ENCODE results near the gene RUNX1.
A peak's percentile ranks its signal among the peaks of the same experiment; 100 is the strongest.

RUNX1 gene

GRCh38 chr21:34977333-34977732, 71.8 kb downstream of the RUNX1 start:
- no peak for DNase-seq (ENCODE audit: low read depth)
- H3K4me3 ChIP-seq (ENCODE audit: low read depth, low read length) = no peak overlapping the region
- TF ChIP-seq CTCF (IDR thresholded peaks at IDR 0.05; ENCODE audit: low read depth, low read length, missing control alignments) = no peak

GRCh38 chr21:34974162-34974981, 74.7 kb downstream of the RUNX1 start:
- TF ChIP-seq CTCF (IDR thresholded peaks at IDR 0.05; ENCODE audit: low read depth, low read length, missing control alignments) = no peak
- DNase-seq (ENCODE audit: low read depth) = peak; percentile 81
- H3K4me3 ChIP-seq (ENCODE audit: low read depth, low read length) = no peak overlapping the region

GRCh38 chr21:34973685-34974084, 75.4 kb downstream of the RUNX1 start:
- no peak for TF ChIP-seq CTCF (IDR thresholded peaks at IDR 0.05; ENCODE audit: low read depth, low read length, missing control alignments)
- DNase-seq (ENCODE audit: low read depth) = no peak
- H3K4me3 ChIP-seq (ENCODE audit: low read depth, low read length) = no peak overlapping the region

- no peak for DNase-seq (ENCODE audit: low read depth)
- no peak for TF ChIP-seq CTCF (IDR thresholded peaks at IDR 0.05; ENCODE audit: low read depth, low read length, missing control alignments)
- H3K4me3 ChIP-seq (ENCODE audit: low read depth, low read length) = no peak overlapping the region
Measured at GRCh38 chr21:34971656-34972055, 77.4 kb downstream of the RUNX1 start.

- TF ChIP-seq CTCF (IDR thresholded peaks at IDR 0.05; ENCODE audit: low read depth, low read length, missing control alignments) = no peak
- no peak overlapping the region for H3K4me3 ChIP-seq (ENCODE audit: low read depth, low read length)
- no peak for DNase-seq (ENCODE audit: low read depth)
Measured at GRCh38 chr21:34970566-34970965, 78.5 kb downstream of the RUNX1 start.

GRCh38 chr21:34970167-34970500, 79.0 kb downstream of the RUNX1 start:
- DNase-seq (ENCODE audit: low read depth) = no peak
- no peak overlapping the region for H3K4me3 ChIP-seq (ENCODE audit: low read depth, low read length)
- no peak for TF ChIP-seq CTCF (IDR thresholded peaks at IDR 0.05; ENCODE audit: low read depth, low read length, missing control alignments)

Data from GM12864 (cell line).